NCI-H510A treated with DMSO at 0.1 percent for 48 hours (cell line): ENCODE results near the gene SLC39A10.
"Not testable (repeated sequence)": the region's sequence is repeated elsewhere in the genome, so short reads cannot be mapped to it uniquely, and the experiment has no call there.

ENCODE experiments used
- DNase-seq: peaks from one replicate; lab custom pipeline; 2025; lab: John Stamatoyannopoulos, UW

Gene SLC39A10

DNA sequence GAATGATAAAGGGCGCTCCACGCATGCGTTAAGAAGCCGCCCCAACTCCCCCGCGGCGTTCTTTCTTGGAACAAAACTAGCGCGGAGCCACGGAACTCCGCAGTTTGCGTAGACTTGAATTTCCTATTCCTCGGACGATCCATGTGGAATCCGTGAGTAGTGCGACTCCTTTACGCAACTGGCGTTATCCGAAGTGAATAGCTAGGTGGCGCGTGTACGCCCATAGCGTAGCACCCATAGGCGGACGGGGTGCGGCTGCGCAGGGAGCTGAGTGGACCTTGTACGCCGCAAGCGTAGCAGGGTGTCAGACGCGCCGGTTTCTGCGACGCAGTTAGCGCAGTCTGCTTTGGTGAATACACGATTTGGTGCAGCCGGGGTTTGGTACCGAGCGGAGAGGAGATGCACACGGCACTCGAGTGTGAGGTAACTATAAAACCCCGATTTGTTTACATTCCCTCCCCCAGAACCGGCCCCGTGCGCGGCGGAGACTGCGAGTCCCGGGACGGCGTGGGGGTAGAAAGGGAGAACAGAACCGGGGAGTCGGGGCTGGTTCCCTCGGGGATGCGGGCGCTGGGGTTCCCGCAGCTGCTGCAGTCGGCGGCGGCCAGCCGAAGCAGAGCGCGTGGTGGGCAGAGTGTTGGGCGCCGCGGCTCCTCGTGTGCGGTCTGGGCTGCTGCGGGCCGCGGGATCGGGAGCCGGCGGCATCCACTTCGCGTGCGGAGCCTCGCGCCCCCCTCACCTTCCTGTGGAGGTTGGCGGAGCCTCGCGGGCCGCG, at the start of gene SLC39A10:
Gene SLC39A10, plus strand, starts transcription at position 368 of the 775 bp plus-strand sequence. CDS start 22,817 bp downstream, outside the sequence.
- peak; percentile 97 for DNase-seq

DNA sequence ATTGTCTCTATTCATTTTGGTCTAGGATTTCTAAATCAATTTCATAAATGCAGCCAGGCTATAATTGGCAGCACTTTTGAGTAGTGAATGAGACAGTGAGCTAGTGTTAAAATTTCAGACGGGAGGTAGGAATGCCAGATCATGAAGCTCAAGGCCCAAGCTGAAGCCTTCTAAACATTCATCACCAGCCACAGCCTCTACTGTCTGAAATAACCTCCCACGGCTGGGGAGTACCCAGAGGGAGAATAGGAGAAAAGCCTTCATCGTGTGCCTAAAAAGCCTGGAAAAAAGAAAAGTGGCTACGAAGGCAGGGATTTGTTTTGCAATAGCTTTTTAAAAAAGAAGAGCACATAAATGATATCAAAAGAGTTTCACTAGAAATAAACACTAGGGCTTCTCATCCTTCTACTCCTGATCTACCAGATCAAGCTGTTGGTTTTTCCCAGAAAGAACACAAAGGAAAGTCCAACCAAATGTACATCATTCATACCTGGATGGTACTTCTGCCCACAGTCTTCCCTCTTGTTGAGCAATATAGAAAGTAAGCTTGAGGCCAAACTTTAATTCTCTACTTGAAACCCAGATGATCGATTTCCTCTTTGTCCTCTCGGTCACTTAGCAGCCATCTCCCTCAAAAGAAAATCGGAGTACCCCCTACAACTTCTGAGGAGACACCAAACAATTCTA, 48.1 kb upstream of the SLC39A10 start:
- no peak for DNase-seq

DNA sequence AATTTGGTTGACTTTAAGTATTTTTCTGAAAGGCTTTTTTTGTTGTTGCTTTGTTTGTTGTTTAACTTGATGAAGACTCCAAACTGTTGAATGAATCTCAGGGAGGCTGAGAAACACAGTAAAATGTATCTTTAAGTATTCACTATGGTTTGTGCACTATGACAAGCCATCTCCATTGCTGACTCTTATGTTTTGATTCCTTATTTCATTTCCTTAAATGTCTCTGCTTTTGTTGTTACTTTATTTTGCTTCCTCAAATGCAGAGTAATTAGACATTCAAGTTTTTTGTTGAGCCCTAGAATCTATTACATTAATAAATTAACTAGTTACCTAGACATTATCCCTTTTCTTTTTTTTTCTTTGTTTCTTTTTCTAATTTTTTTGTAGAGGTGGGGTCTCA, 46.3 kb upstream of the SLC39A10 start:
- no peak for DNase-seq

DNA sequence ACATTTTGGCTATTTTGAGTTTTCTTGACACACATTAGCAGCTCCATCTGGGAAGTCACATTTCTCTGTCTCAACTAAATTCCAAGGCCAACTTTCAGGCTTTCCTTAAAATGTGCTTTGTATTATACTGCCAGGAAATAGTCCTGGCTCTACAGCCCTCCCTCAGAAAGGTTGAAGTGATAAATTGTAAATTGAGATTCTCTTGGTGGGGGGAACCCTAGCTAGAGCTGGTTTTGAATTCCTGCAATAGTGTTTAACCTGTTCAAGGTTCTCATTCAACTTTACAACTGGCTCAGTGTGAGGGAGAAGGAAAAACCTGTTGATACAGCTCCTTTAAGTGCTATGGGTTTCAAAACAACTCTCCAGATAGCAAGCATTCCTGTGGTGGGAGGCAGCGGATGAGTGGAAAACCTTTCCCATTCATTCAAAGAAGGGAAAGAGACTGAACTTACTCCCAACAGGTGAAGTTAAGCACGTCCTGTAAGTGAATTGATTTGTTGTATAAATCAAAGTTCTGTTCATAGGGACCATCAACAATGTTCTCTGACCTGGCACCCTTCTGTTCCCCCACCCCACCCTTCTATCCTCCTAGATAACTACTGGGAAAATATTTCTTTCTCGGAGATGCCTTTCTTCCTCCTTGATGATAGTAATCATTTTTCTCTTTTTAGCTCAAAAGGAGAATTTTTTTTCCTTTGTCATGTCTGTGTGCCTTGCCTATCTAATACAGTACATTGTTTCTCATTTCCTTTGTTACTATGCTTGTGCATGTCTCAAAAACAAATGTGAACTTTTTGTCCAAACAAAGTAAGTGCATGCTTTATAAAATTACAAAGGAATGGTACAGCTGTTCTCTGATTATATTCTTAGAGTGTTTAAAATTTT, 44.2 kb upstream of the SLC39A10 start:
- no peak for DNase-seq

DNA sequence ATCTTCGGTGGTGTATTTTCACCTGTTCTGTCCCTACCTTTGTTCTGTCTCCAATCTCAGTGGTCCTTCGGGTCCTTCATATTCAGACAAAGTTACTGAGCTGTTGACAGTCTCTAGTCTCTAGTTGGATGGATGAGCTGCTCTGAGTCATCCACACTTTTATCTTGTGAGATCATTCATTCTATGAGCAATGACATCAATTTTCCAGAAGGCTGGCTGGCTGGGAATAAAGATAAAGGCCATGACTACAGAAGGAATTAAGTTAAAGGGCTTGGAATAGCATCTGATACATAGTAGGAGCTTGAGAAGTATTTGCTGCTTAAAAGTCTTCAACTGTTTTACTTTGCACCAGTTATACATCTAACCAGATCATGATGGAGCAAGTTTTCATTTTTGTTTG, 43.1 kb upstream of the SLC39A10 start:
- DNase-seq: no peak

DNA sequence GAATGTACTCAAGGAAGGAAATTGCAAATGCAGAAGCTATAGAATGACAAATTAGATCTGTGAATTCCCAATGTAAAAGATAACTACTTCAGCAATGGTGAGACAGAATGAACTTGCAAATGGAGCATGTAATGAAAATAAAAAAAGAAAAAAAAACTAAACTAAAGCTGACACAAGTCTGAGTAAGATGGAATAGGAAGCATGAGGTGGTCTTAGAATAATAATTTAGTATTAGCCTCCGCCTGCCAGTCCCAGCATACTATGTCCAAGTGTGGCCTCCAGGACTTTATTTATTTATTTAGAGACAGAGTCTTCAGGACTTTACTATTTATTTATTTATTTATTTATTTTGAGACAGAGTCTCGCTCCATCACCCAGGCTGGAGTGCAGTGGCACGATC, 37.4 kb upstream of the SLC39A10 start:
- no peak for DNase-seq

DNA sequence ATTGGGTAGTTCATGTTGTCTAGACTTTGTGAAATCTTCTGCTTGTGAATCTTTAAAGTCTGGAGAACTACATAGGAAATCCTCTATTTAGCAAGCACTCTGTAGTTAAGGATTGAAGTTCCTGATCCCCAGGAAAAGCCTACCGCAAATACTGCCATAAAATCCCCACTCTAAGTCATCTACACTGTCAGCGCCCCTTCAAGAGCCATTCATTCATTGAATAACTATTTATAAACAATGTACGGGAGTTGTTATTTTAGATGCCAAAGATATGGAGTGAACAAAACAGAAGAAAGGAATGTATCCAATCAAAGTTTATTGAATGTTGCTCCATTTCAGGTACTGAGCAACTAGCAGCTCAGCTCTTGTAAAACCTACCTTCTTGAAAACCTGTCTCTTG, 36.5 kb upstream of the SLC39A10 start:
- no peak for DNase-seq

DNA sequence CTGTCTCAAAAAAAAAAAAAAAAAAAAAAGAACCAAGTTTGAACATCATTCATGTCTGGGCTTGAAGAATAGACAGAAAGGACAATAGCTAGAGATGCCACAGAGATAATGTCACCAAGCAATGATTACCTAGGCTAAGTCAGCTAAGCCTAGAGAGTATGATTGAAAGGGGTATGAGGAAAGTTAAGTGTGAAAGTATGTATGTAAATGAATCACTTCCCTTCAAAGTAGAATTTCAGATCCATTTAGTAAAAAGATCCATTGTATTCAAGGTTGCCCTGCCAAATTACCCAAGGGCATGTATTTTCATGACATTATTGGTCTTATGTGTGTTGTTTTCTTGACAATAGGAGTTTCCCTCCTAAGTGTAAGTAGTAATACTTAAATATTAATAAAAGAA, 34.1 kb upstream of the SLC39A10 start:
- no peak for DNase-seq

DNA sequence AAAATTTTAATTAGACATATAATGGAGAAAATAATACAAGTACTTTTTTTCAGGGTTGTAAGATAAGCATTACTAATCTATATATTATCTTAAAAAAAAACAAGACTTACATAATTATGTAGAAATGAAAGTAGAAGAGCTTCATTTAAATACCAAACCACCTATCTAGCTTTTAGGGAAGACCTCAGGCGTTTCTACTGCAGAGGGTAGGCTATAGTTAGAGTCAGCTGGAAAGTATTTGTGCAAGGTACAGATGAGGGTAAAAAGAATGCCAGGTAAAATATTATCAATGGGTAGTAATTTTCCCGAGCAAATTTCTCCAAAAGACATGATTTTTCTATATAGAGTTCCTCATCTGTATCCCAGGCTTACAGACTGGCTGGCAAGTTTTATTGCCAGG, 30.5 kb upstream of the SLC39A10 start:
- DNase-seq: no peak

GRCh38 chr2:195628666-195629065, 28.4 kb upstream of the SLC39A10 start:
- no peak for DNase-seq

GRCh38 chr2:195632856-195633572, 24.0 kb upstream of the SLC39A10 start:
- no peak for DNase-seq

- no peak for DNase-seq
These were observed 23.5 kb upstream of the SLC39A10 start for GRCh38 chr2:195633573-195633870.

DNA sequence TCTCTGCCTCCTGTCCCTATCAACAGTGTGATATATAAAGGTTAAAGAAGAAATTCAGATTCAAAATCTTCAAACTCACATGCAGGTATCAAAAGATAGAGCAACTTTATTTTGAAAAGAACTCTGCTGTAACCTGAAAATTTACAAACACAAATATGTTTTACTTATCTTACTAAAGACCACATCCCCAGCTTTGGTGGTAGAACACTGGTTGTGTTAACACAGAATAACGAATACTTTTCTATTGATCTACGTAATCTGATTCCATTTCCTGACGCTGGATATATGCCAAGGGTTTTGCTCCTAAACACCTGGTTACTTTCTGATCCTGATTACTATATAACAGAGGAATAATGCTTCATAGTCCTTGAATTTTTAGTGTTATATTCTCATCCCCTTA, 23.1 kb upstream of the SLC39A10 start:
- DNase-seq: peak; percentile 45

- DNase-seq: no peak
These were observed 20.1 kb upstream of the SLC39A10 start for GRCh38 chr2:195636890-195637289.

GRCh38 chr2:195638750-195639149, 18.3 kb upstream of the SLC39A10 start:
- DNase-seq: no peak

GRCh38 chr2:195639238-195639858, 17.7 kb upstream of the SLC39A10 start:
- no peak for DNase-seq

DNA sequence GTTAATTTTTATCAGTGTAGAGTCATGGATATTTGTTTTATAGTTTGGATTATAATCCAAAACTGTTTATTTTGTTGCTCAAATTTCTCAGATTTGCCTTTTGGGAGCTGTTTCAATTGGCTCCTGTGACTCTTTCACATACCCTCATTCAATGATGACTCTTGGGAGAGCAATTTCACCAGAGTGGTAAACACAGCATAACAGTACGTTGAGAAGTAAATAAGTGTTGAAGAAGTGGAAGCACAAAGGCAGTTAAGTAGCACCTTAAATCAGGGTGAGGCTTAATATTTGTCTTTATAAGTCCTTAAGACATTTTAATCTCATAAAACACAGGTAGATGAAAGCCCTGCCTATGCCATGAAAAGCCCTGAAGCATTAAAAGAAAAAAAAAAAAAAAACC, 17.1 kb upstream of the SLC39A10 start:
- no peak for DNase-seq

DNA sequence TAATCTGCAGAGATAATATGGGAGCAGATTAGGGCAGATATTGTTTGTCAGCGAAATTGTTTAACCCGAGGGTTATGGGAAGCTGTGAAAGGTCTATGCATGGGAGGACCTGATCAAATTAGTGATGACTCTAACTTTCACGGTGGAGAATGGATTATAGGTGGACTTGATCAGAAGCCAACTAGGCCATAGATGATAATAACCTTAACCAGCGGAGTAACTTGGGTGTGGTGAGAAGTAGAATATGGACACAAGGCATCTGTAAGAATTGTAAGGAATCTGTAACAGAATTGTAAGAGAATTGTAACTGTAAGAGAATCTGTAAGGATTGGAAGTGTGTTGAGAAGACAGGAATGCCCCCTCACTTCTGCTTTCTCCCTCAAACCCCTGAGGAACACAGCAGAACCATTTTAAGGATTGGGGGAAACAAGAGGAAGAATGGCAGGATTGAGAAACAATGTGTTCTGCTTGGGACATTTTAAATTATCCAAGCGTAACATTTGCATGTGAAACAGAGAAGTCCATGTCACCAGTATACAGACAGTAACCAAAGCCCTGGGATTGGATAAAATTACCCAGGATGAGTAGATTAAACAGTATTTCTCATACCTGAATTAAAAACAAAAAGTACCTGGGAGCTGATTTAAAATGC, 14.9 kb upstream of the SLC39A10 start:
- no peak for DNase-seq

GRCh38 chr2:195642679-195643068, 14.4 kb upstream of the SLC39A10 start:
- DNase-seq: no peak

DNA sequence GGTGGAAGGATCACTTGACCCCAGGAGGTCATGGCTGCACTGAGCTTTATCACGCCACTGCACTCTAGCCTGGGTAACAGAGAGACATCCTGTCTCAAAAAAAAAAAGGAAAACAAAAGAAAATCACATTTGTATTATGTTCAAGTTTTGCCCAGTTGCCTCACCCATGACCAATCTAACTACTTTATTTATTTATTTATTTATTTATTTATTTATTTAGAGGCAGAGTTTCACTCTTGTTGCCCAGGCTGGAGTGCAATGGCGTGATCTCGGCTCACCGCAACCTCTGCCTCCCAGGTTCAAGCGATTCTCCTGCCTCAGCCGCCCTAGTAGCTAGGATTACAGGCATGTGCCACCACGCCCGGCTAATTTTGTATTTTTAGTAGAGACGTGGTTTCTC, 12.3 kb upstream of the SLC39A10 start:
- DNase-seq: not testable (repeated sequence)

GRCh38 chr2:195645413-195645812, 11.6 kb upstream of the SLC39A10 start:
- no peak for DNase-seq
